Skin of body (tissue), 2 donors: Measurements from ENCODE around the gene CENPW. TPM values are rescaled to one million over a fixed set of nuclear protein-coding genes. Genes with fewer than 3 reads are reported as not detected.

Experiments used
- DNase-seq: peaks from one replicate; lab custom pipeline; 2025; lab: John Stamatoyannopoulos, UW
- total RNA-seq: library from RNA; depleted of rRNA; stranded (reverse); fragments of >200 nt; gene quantifications from one replicate; pipeline ENCODE4 v1.2.3, GENCODE V29; 2014

Gene CENPW
- total RNA-seq, 1 donor from 2014 or later, result 5.0 TPM

GRCh38 chr6:126373344-126373743 is 33.4 kb downstream of the CENPW start:
- DNase-seq, result no peak

DNA sequence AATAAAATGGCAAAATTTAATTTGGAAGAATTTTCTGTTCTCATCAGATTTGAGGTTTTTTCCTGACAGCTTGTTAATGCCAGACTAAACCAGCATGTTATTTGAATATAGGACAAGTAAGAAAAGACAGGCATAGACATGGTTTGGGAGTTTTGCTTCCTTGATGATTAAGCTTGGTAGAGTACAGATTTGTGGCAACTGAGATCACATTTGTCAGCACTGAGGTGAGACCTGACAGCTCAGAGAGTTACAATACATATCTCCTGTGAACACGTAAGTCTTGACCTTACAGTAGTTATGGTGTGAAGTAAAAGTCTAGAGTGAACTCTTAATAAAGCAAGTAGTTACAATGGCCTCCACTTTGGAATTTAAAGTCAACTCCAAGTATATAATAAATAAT is 34.5 kb downstream of the CENPW start:
- no peak for DNase-seq

GRCh38 chr6:126376682-126377081 is 36.8 kb downstream of the CENPW start:
- no peak for DNase-seq

DNA sequence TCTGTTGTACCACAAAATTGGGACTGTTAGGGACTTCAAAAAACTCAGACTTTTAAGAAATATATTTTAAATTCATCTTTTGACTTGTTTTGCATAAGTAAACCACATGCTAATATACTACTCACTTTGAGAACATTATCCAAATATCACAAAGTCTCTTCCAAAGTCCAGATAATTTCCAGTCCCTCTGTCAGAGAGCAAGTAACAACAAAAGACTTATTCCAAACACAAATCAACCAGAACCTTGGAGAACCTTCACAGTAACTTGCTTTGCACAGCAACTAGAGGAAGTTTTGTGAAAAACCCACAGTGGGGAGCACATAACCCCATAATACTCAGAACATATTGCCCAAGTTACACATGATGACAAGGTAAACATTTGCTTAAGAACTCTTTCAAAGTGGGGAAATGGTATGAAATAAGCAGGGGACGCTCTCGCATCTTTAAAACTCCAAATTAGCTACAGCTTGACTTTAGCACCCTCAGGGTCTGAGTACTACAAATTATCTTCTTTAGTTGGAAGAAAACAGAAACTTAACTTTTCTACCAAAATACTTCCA is 37.8 kb downstream of the CENPW start:
- no peak for DNase-seq

GRCh38 chr6:126380072-126380583 is 40.2 kb downstream of the CENPW start:
- DNase-seq, result no peak

GRCh38 chr6:126381498-126381897 is 41.6 kb downstream of the CENPW start:
- no peak for DNase-seq

DNA sequence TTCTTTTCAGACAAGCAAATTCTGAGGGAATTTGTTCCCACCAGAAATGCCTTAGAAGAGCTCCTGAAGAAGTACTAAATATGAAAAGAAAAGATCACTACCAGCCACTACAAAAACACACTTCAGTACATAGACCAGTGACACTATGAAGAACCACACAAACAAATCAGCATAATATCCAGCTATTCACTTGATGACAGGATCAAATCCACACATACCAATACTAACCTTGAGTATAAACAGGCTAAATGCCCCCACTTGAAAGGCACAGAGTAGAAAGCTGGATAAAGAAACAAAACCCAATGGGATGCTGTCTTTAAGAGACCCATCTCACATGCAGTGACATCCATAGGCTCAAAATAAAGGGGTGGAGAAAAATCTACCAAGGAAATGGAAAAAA is 43.3 kb downstream of the CENPW start:
- DNase-seq, result no peak

- DNase-seq, result no peak
These were observed 45.6 kb downstream of the CENPW start for GRCh38 chr6:126385536-126385935.

- peak; percentile 87 for DNase-seq
These were observed 48.2 kb downstream of the CENPW start for GRCh38 chr6:126388104-126388598.

DNA sequence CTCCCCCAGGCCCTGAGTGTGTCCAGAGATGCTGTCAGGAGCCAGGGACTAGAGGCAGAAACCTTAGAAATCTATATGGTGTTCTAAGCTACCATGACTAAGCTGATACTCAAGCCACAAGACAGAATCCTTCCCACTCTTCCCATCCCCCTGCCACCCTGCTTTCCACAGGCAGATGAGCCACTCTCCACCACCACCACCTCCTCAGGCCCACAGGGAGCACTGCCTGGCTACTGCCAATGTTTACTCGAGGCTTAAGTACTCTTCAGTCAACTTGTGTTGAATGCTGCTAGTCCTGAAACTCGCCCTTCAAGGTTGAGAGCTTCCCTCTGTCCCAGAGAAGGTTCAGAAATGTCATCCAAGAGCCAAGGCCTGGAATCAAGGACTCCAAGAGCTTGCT is 56.2 kb downstream of the CENPW start:
- DNase-seq, result no peak
